Measurements from ENCODE around the gene TIMM44. TPM values are rescaled to one million over a fixed set of nuclear protein-coding genes. Genes with fewer than 3 reads are reported as not detected.

The TIMM44 gene
- polyA plus RNA-seq, 1 experiment = 56.6 TPM

- TF ChIP-seq CTCF (IDR thresholded peaks at IDR 0.05; ENCODE audit: insufficient read depth, low read depth, low read length) = no peak
- no peak for DNase-seq (ENCODE audit: low read depth)
- ChIA-PET POLR2A (no interaction called here), CTCF (interaction anchor here (2.2 kb wide), 1 partner anchor 9 kb away, joined by 9 read pairs; no protein-coding TSS in a partner anchor)
- Histone ChIP-seq H3K36me3 (ENCODE audit: control insufficient read depth, insufficient read depth, low read length) (peaks cover 19% of the 10 kb centered on the region), H3K4me3 (ENCODE audit: low read depth, low read length) (no peak overlapping the region), H3K27me3 (ENCODE audit: control insufficient read depth, insufficient read depth, low read length) (no peaks in the 10 kb centered on the region)
Observed at GRCh38 chr19:7909471-7910067, 33.9 kb downstream of the TIMM44 start.

DNA sequence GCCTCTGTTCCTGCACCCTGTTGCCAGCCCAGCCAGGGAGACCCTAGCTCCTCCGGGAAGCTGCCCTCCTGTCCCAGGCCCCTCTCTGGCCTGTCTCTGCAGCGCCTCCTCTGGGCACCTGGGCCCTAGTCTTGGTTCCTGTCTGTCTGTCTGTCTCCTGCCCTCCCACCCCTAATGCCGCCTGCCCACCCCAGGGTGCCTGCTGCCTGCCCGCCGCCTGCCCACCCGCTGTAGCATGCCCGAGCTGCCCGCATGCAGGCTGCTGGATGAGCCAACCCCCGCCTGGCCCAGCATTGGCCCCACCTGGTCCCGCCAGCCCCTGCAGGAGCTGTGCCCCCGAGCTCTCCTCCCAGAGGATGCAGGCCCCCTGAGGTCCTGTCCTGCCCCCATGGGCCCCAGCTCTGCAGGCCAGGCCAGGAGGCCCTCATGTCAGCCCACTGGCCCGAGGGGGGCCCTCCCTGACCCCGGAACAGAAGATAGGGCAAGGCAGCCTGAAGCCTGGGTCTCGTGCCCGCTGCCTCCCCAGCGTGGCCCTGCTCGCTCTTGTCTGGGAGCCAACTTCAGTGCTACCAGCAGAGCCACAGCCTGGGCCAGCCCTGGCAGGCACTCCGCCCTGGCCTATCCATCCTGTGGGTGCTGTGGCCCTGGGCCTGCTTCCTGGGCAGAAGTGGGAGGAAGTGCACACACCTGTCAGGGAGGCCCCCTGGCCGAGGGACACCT lies 34.6 kb downstream of the TIMM44 start:
- CTCF ChIA-PET = interaction anchor here (1.1 to 2.2 kb wide), 2 partner anchors 8 to 9 kb away, joined by 3 to 9 read pairs; no protein-coding TSS in a partner anchor
- TF ChIP-seq CTCF (IDR thresholded peaks at IDR 0.05; ENCODE audit: insufficient read depth, low read depth, low read length) = no peak
- no peak overlapping the region for H3K4me3 ChIP-seq (ENCODE audit: low read depth, low read length)
- H3K27me3 ChIP-seq (ENCODE audit: control insufficient read depth, insufficient read depth, low read length) = no peaks in the 10 kb centered on the region
- POLR2A ChIA-PET = no interaction called here
- peaks cover 19% of the 10 kb centered on the region for H3K36me3 ChIP-seq (ENCODE audit: control insufficient read depth, insufficient read depth, low read length)
- DNase-seq (ENCODE audit: low read depth) = no peak

DNA sequence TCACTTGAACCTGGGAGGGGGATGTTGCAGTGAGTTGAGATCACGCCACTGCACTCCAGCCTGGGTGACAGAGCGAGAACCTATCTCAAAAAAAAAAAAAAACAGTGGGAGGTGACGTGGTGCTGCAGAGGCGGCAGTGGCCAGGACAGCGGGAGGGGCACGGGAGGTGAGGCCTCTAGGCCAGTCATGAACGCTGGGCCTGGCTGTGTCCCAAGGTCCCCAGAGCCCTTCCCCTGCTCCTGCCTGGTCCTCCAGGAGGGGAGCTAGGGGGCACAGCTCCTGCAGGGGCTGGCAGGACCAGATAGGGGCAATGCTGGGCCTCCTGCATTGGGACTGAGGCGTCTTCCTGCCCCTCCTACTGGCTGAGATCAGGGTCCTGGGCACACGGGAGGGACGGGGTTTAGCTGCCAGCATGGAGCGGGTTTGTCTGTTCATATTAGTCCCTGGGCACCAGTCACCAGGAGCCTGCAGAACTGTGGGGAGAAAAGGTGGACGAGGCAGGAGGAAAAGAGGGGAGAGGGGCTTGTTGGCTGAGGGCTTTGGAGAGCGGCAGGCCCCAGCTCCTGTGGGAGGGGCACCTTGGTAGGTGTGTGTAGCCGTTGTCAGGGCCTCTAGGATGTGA lies 35.3 kb downstream of the TIMM44 start:
- H3K4me3 ChIP-seq (ENCODE audit: low read depth, low read length) = no peak overlapping the region
- H3K36me3 ChIP-seq (ENCODE audit: control insufficient read depth, insufficient read depth, low read length) = peaks cover 19% of the 10 kb centered on the region
- no peak for DNase-seq (ENCODE audit: low read depth)
- no peaks in the 10 kb centered on the region for H3K27me3 ChIP-seq (ENCODE audit: control insufficient read depth, insufficient read depth, low read length)
- ChIA-PET CTCF (interaction anchor here (1.1 to 2.2 kb wide), 3 partner anchors 8 to 10 kb away, joined by 3 to 9 read pairs (median 3); no protein-coding TSS in a partner anchor), POLR2A (no interaction called here)
- TF ChIP-seq CTCF (IDR thresholded peaks at IDR 0.05; ENCODE audit: insufficient read depth, low read depth, low read length) = no peak

DNA sequence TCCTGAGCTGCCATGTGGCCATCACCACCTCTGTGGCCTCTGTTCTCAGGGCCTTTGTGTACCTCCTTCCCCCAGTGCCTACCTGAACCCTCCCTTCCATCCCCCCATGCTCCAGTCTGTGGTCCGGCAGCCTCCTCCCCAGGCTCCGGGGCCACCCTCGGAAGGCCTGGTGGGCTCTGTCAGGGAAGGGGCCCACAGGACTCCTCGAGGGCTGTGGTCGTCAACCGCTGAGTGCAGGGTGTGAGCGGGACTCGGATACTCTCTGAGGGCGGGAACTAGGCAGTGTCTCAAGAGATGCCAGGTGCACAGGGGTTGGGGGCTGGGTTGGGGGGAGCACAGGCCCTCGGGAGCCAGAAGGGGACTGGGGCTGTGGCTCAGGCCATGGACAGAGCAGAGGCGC lies 35.9 kb downstream of the TIMM44 start:
- CTCF ChIA-PET = interaction anchor here (1.1 to 1.3 kb wide), 2 partner anchors 8 to 9 kb away, joined by 3 read pairs; no protein-coding TSS in a partner anchor
- POLR2A ChIA-PET = no interaction called here

More for the DNA sequence above, 35.9 kb downstream of the TIMM44 start:
- Histone ChIP-seq H3K4me3 (ENCODE audit: low read depth, low read length) (no peak overlapping the region), H3K36me3 (ENCODE audit: control insufficient read depth, insufficient read depth, low read length) (peaks cover 17% of the 10 kb centered on the region), H3K27me3 (ENCODE audit: control insufficient read depth, insufficient read depth, low read length) (no peaks in the 10 kb centered on the region)
- no peak for DNase-seq (ENCODE audit: low read depth)
- TF ChIP-seq CTCF (IDR thresholded peaks at IDR 0.05; ENCODE audit: insufficient read depth, low read depth, low read length) = no peak
